GM18870 (cell line): ENCODE data around the gene DNAJC24.

Source experiments
- ATAC-seq: cut with Tn5 transposase; IDR thresholded peaks from one replicate; pipeline ENCODE4 v1.9.1; 2021; ENCODE audit warnings: moderate library complexity; ENCODE audit not compliant: unreplicated experiment

DNAJC24 gene

DNA sequence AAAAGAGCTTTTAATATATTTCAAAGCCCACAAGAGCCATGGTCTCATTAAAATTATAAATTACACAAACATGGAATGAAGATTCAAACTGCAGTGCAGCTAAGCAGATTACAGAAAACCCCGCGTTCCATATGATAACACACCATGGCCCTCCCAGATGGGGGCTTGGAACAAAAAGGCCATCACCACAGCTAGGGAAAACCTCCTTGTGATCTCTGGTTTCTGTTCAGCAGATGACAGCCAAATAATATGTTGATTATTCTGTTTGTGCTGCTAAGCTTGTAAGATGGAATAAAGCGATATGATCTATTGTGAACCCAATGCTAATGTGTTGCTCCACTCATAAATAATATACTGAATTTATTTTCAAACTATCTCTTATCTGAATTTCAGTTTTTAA is 111.3 kb downstream of the DNAJC24 start:
- ATAC-seq = no peak
